AG10803 (cell line): ENCODE measurements around the gene TSPAN33.

Experiments
- DNase-seq: peaks from one replicate; pipeline ENCODE4 v3.0.0; 2010; ENCODE audit warnings: low read depth
- H3K4me3 ChIP-seq: 2 replicates; pipeline ENCODE4 v1.5.1; 2011; ENCODE audit warnings: mild to moderate bottlenecking, low read length, control low read depth
- CTCF ChIP-seq: conservative IDR thresholded peaks from 2 replicates; pipeline ENCODE4 v1.5.1; 2011; ENCODE audit warnings: mild to moderate bottlenecking, low read length, control low read depth, inconsistent platforms

TSPAN33 gene

GRCh38 chr7:129163875-129164544 lies 19.5 kb downstream of the TSPAN33 start:
- DNase-seq = peak; percentile 70
- H3K4me3 ChIP-seq = no peak overlapping the region
- peak; percentile 84 for TF ChIP-seq CTCF

GRCh38 chr7:129166745-129167144 lies 22.2 kb downstream of the TSPAN33 start:
- no peak for DNase-seq
- no peak for TF ChIP-seq CTCF

GRCh38 chr7:129167817-129168216 lies 23.3 kb downstream of the TSPAN33 start:
- no peak for TF ChIP-seq CTCF
- H3K4me3 ChIP-seq = no peak overlapping the region
- no peak for DNase-seq

More at GRCh38 chr7:129166745-129167144, 22.2 kb downstream of the TSPAN33 start:
- no peak overlapping the region for H3K4me3 ChIP-seq

- no peak for TF ChIP-seq CTCF
- no peak for DNase-seq
- H3K4me3 ChIP-seq = no peak overlapping the region
Measured at GRCh38 chr7:129168231-129169021, 23.9 kb downstream of the TSPAN33 start.

- DNase-seq = no peak
- H3K4me3 ChIP-seq = peak overlapping the region; percentile 49
- TF ChIP-seq CTCF = no peak
Measured at GRCh38 chr7:129169171-129169671, 24.7 kb downstream of the TSPAN33 start.

- TF ChIP-seq CTCF = no peak
- H3K4me3 ChIP-seq = peak overlapping the region; percentile 49
- DNase-seq = no peak
Measured at GRCh38 chr7:129169686-129170440, 25.4 kb downstream of the TSPAN33 start.
